OCI-LY3 (cell line): Measurements from ENCODE around the gene RPL29.

Experiments
- H2AFZ ChIP-seq: fragments of 200-600, 300-600 bp; shearing (Covaris generic); 2 replicates; pipeline ENCODE4 v1.6.0; 2014; ENCODE audit warnings: antibody characterized with exemption, low read depth, low read length
- H3K27ac ChIP-seq: fragments of 200-600, 300-600 bp; sonication (generic); 2 replicates; pipeline ENCODE4 v1.5.1; 2014; ENCODE audit warnings: mild to moderate bottlenecking, low read length, moderate library complexity, mixed read lengths
- H3K27me3 ChIP-seq: fragments of 200-600, 300-600 bp; sonication (generic); 2 replicates; pipeline ENCODE4 v1.6.1; 2014; ENCODE audit warnings: low read depth, low read length, mixed read lengths
- H3K36me3 ChIP-seq: fragments of 200-600, 300-600 bp; sonication (generic); replicated peaks from 2 replicates; pipeline ENCODE3; 2014; ENCODE audit warnings: low read depth, low read length, mixed read lengths
- H3K4me1 ChIP-seq: fragments of 300-600, 200-600 bp; sonication (generic); 2 replicates; pipeline ENCODE4 v1.6.1; 2014; ENCODE audit warnings: low read length, mixed read lengths
- H3K4me2 ChIP-seq: fragments of 200-600, 300-600 bp; sonication (generic); 2 replicates; pipeline ENCODE4 v1.6.1; 2014; ENCODE audit warnings: low read length, mixed read lengths
- H3K4me3 ChIP-seq: fragments of 300-600, 200-600 bp; sonication (generic); 2 replicates; pipeline ENCODE4 v1.5.1; 2014; ENCODE audit warnings: antibody characterized with exemption, mild to moderate bottlenecking, low read length, moderate library complexity
- H3K79me2 ChIP-seq: fragments of 300-600, 200-600 bp; shearing (Covaris generic); 2 replicates; pipeline ENCODE4 v1.6.1; 2014; ENCODE audit warnings: mild to moderate bottlenecking, low read length, mixed read lengths
- H3K9ac ChIP-seq: fragments of 300-600, 200-600 bp; shearing (Covaris generic); 2 replicates; pipeline ENCODE4 v1.6.0; 2014; ENCODE audit warnings: mild to moderate bottlenecking, low read length, moderate library complexity
- H3K9me3 ChIP-seq: fragments of 200-600, 300-600 bp; shearing (Covaris generic); 2 replicates; pipeline ENCODE4 v1.6.1; 2014; ENCODE audit warnings: low read length, mixed read lengths; ENCODE audit not compliant: insufficient read depth
- H4K20me1 ChIP-seq: fragments of 200-600, 300-600 bp; sonication (generic); 2 replicates; pipeline ENCODE4 v1.6.1; 2016; ENCODE audit warnings: low read length, mixed read lengths; ENCODE audit not compliant: insufficient read depth
- EZH2phosphoT487 ChIP-seq: fragments of 200-600 bp; shearing (Covaris generic); IDR thresholded peaks from 2 replicates; pipeline ENCODE4 v1.6.1; 2018; ENCODE audit warnings: antibody characterized with exemption, mixed run types, low read depth
- TF ChIP-seq, protein P1 (sequence below): fragments of 200-600, 300-600 bp; sonication (generic); IDR thresholded peaks from 2 replicates; pipeline ENCODE4 v1.5.1; 2014; ENCODE audit warnings: antibody characterized with exemption, low read length, low read depth

Gene RPL29

DNA sequence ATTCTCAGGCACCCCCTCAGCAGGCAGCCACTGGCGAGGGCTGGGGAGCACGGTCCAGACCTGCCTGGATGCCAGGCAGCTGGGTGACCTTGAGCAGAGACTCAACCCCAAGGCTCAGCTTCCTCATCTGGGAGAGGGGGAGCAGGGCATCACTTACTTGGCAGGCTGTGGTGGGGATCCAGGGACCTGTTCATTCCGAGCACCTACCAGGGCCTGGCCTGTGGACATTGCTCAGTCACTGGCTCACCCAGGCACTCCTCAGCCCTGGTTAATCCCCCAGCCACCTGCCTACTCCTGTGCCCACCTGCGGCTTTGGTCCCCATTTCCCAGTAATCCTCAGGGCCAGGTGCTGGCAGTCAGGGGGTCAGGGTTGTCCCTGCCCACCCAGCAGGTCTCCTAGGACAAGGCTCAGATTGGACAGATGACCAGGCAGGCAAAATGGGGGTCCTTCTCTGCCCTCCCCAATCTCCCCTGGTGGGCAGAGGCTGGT is 9.3 kb upstream of the RPL29 start:
- H3K27ac ChIP-seq: no peak overlapping the region
- H3K79me2 ChIP-seq: no peaks in the 10 kb centered on the region
- peaks cover 28% of the 10 kb centered on the region for H3K27me3 ChIP-seq
- peaks cover 13% of the 10 kb centered on the region for H3K4me1 ChIP-seq
- no peak overlapping the region for H3K9ac ChIP-seq
- H4K20me1 ChIP-seq: no peaks in the 10 kb centered on the region
- H2AFZ ChIP-seq: no peak overlapping the region
- no peaks in the 10 kb centered on the region for H3K9me3 ChIP-seq
- H3K4me2 ChIP-seq: no peak overlapping the region
- no peak for TF ChIP-seq EZH2phosphoT487
- TF ChIP-seq, protein P1, sequence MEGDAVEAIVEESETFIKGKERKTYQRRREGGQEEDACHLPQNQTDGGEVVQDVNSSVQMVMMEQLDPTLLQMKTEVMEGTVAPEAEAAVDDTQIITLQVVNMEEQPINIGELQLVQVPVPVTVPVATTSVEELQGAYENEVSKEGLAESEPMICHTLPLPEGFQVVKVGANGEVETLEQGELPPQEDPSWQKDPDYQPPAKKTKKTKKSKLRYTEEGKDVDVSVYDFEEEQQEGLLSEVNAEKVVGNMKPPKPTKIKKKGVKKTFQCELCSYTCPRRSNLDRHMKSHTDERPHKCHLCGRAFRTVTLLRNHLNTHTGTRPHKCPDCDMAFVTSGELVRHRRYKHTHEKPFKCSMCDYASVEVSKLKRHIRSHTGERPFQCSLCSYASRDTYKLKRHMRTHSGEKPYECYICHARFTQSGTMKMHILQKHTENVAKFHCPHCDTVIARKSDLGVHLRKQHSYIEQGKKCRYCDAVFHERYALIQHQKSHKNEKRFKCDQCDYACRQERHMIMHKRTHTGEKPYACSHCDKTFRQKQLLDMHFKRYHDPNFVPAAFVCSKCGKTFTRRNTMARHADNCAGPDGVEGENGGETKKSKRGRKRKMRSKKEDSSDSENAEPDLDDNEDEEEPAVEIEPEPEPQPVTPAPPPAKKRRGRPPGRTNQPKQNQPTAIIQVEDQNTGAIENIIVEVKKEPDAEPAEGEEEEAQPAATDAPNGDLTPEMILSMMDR: no peak
- no peaks in the 10 kb centered on the region for H3K36me3 ChIP-seq
- H3K4me3 ChIP-seq: no peak overlapping the region

- TF ChIP-seq, protein P1: peak; percentile 79
- TF ChIP-seq EZH2phosphoT487: no peak
- Histone ChIP-seq H4K20me1 (no peaks in the 10 kb centered on the region), H3K36me3 (no peaks in the 10 kb centered on the region), H3K9me3 (no peaks in the 10 kb centered on the region), H3K27me3 (peaks cover 28% of the 10 kb centered on the region), H3K9ac (no peak overlapping the region), H2AFZ (no peak overlapping the region), H3K27ac (no peak overlapping the region), H3K79me2 (no peaks in the 10 kb centered on the region), H3K4me2 (no peak overlapping the region), H3K4me3 (no peak overlapping the region), H3K4me1 (peaks cover 13% of the 10 kb centered on the region)
Measured at GRCh38 chr3:52004163-52004787, 8.6 kb upstream of the RPL29 start.

- no peaks in the 10 kb centered on the region for H3K36me3 ChIP-seq
- no peaks in the 10 kb centered on the region for H3K9me3 ChIP-seq
- TF ChIP-seq, protein P1: no peak
- TF ChIP-seq EZH2phosphoT487: no peak
- H4K20me1 ChIP-seq: no peaks in the 10 kb centered on the region
- H2AFZ ChIP-seq: no peak overlapping the region
- no peaks in the 10 kb centered on the region for H3K79me2 ChIP-seq
- H3K27me3 ChIP-seq: peaks cover 36% of the 10 kb centered on the region
- no peak overlapping the region for H3K4me3 ChIP-seq
- no peak overlapping the region for H3K27ac ChIP-seq
- no peak overlapping the region for H3K9ac ChIP-seq
- no peak overlapping the region for H3K4me2 ChIP-seq
- peaks cover 13% of the 10 kb centered on the region for H3K4me1 ChIP-seq
Measured at GRCh38 chr3:52002748-52003147, 7.1 kb upstream of the RPL29 start.

GRCh38 chr3:52001443-52001974 is 5.8 kb upstream of the RPL29 start:
- H3K36me3 ChIP-seq: no peaks in the 10 kb centered on the region
- no peaks in the 10 kb centered on the region for H4K20me1 ChIP-seq
- no peak overlapping the region for H3K27ac ChIP-seq
- peaks cover 13% of the 10 kb centered on the region for H3K4me1 ChIP-seq
- no peak overlapping the region for H3K9ac ChIP-seq
- H3K79me2 ChIP-seq: no peaks in the 10 kb centered on the region
- H3K4me3 ChIP-seq: peak overlapping the region; percentile 41; the same call in 1 of the 2 replicates
- H2AFZ ChIP-seq: peak overlapping the region; percentile 58; the same call in 1 of the 2 replicates
- H3K4me2 ChIP-seq: peak overlapping the region; percentile 66
- H3K9me3 ChIP-seq: no peaks in the 10 kb centered on the region
- TF ChIP-seq EZH2phosphoT487: no peak
- TF ChIP-seq, protein P1: peak; percentile 100
- H3K27me3 ChIP-seq: peaks cover 37% of the 10 kb centered on the region
